Fibroblast of mammary gland (primary cell): ENCODE data around the gene PDZD11.
"Not testable (repeated sequence)": the region's sequence is repeated elsewhere in the genome, so short reads cannot be mapped to it uniquely, and the experiment has no call there.

ENCODE experiments used
- DNase-seq: peaks from one replicate; pipeline ENCODE4 v3.0.0-alpha.2; 2010; ENCODE audit warnings: low read depth
- H3K4me3 ChIP-seq: 2 replicates; pipeline ENCODE4 v1.5.1; 2011; ENCODE audit warnings: low read depth, mild to moderate bottlenecking, low read length, moderate library complexity; ENCODE audit not compliant: control insufficient read depth
- CTCF ChIP-seq: conservative IDR thresholded peaks from 2 replicates; pipeline ENCODE4 v1.5.1; 2011; ENCODE audit warnings: low read depth, low read length, inconsistent platforms; ENCODE audit not compliant: control insufficient read depth, insufficient read depth

The PDZD11 gene

GRCh38 chrX:70247252-70247651, 42.5 kb downstream of the PDZD11 start:
- no peak for DNase-seq
- no peak for TF ChIP-seq CTCF
- no peak overlapping the region for H3K4me3 ChIP-seq

- peak; percentile 35 for DNase-seq
- TF ChIP-seq CTCF, result no peak
- no peak overlapping the region for H3K4me3 ChIP-seq
These were observed 44.8 kb downstream of the PDZD11 start for GRCh38 chrX:70244881-70245280.

GRCh38 chrX:70243601-70244000, 46.1 kb downstream of the PDZD11 start:
- H3K4me3 ChIP-seq, result not testable (repeated sequence)
- peak; percentile 70 for DNase-seq

- DNase-seq, result no peak
- H3K4me3 ChIP-seq, result no peak overlapping the region
- no peak for TF ChIP-seq CTCF
These were observed 48.2 kb downstream of the PDZD11 start for GRCh38 chrX:70241501-70241900.

GRCh38 chrX:70240751-70241150, 49.0 kb downstream of the PDZD11 start:
- no peak for DNase-seq
- TF ChIP-seq CTCF, result no peak
- no peak overlapping the region for H3K4me3 ChIP-seq
